HepG2 (cell line): ENCODE measurements around the gene STRN4. TPM values are rescaled to one million over a fixed set of nuclear protein-coding genes. Genes with fewer than 3 reads are reported as not detected.

ENCODE experiments used
- ATAC-seq: fragments of 200-7000 bp; cut with Tn5 transposase; 3 replicates; pipeline ENCODE4 v1.9.1; 2020; ENCODE audit warnings: mild to moderate bottlenecking, moderate library complexity
- BruUV-seq: library from RNA; stranded (reverse); fragments of 400-500 nt; replicated peaks from 2 replicates; lab custom pipeline; 2021; lab: Mats Ljungman, UMichigan
- CTCF ChIA-PET: fragments of 300-600 bp; formaldehyde crosslinking; extraction: SDS; loops from one replicate; lab custom pipeline; 2021; ENCODE audit warnings: low total read pairs, inconsistent platforms, low intra/inter-chr PET ratio; lab: Yijun Ruan, JAX
- POLR2A ChIA-PET: fragments of 350-600 bp; sonication (Branson Sonifier 250); formaldehyde crosslinking; loops from one replicate; lab custom pipeline; 2020; ENCODE audit warnings: antibody characterized with exemption, inconsistent platforms; lab: Yijun Ruan, JAX
- DNase-seq: peaks from one replicate; pipeline ENCODE4 v3.0.0-alpha.2; 2015; ENCODE audit warnings: low spot score
- FAIRE-seq: peaks from 3 replicates; lab custom pipeline; 2011; peaks lifted over from hg19 to GRCh38; lab: Jason Lieb, UNC
- H2AFZ ChIP-seq: one replicate; pipeline ENCODE4 v1.6.1; 2011; ENCODE audit warnings: low read length, inconsistent platforms
- H3K27ac ChIP-seq: fragments of 300-600 bp; 3 replicates; pipeline ENCODE4 v1.8.0; 2011; ENCODE audit warnings: mixed run types, mild to moderate bottlenecking, mixed read lengths, low read length, inconsistent platforms; ENCODE audit not compliant: insufficient read depth; ENCODE audit errors: extremely low read length
- H3K27me3 ChIP-seq, 2 experiments: fragments of 200-600 bp in 1 of 2; 2 replicates in 1 of 2; 3 replicates in 1 of 2; pipeline versions ENCODE4 v1.6.0 to v1.8.0; 2011; ENCODE audit warnings: low read length in 2 of 2, mild to moderate bottlenecking in 2 of 2, moderate library complexity in 2 of 2, inconsistent platforms in 1 of 2; ENCODE audit not compliant: insufficient read depth in 2 of 2, control insufficient read depth in 1 of 2
- H3K36me3 ChIP-seq, 2 experiments: fragments of 200-600 bp in 1 of 2; replicated peaks in 1 of 2; 2 replicates in 1 of 2; 3 replicates in 1 of 2; pipeline versions ENCODE4 v1.5.1 to v1.8.0; 2011; ENCODE audit warnings: low read length in 2 of 2, inconsistent platforms in 1 of 2; ENCODE audit not compliant: insufficient read depth in 2 of 2, control insufficient read depth in 1 of 2
- H3K4me1 ChIP-seq: 2 replicates; pipeline ENCODE4 v1.5.1; 2012; ENCODE audit warnings: low read length, inconsistent platforms; ENCODE audit not compliant: insufficient read depth
- H3K4me2 ChIP-seq: 2 replicates; pipeline ENCODE4 v1.6.0; 2011; ENCODE audit warnings: low read depth, low read length, inconsistent platforms
- H3K4me3 ChIP-seq, 3 experiments: fragments of 200-600 bp in 1 of 3; sonication (generic), shearing (Covaris generic) in 1 of 3; replicated peaks in 1 of 3; 2 replicates each; pipeline ENCODE4 v1.5.1; 2011 to 2016; ENCODE audit warnings: low read length in 3 of 3, inconsistent platforms in 2 of 3, low read depth in 2 of 3, mild to moderate bottlenecking in 2 of 3, control low read depth in 1 of 3, mixed read lengths in 1 of 3; ENCODE audit not compliant: insufficient read depth in 1 of 3
- H3K79me2 ChIP-seq: one replicate; pipeline ENCODE4 v1.6.1; 2011; ENCODE audit warnings: low read length, inconsistent platforms; ENCODE audit not compliant: insufficient read depth
- H3K9ac ChIP-seq: 2 replicates; pipeline ENCODE4 v1.6.0; 2011; ENCODE audit warnings: mild to moderate bottlenecking, low read depth, low read length, inconsistent platforms; ENCODE audit not compliant: insufficient read depth
- H3K9me3 ChIP-seq: 2 replicates; pipeline ENCODE4 v1.5.1; 2012; ENCODE audit warnings: mild to moderate bottlenecking, low read length
- H4K20me1 ChIP-seq: 2 replicates; pipeline ENCODE4 v1.6.0; 2011; ENCODE audit warnings: inconsistent platforms, mild to moderate bottlenecking, low read length, moderate library complexity; ENCODE audit not compliant: insufficient read depth
- ATF7 ChIP-seq, 2 experiments: fragments of 450-650 bp in 1 of 2; sonication (generic) in 1 of 2; formaldehyde crosslinking in 1 of 2; IDR thresholded peaks; 2 replicates each; pipeline versions ENCODE4 v1.4.0 to v1.6.1; 2016 to 2020; ENCODE audit warnings: antibody characterized with exemption in 1 of 2, mild to moderate bottlenecking in 1 of 2, missing genetic modification reagents in 1 of 2
- CCDC6 ChIP-seq: sonication (generic); formaldehyde crosslinking; IDR thresholded peaks from 2 replicates; pipeline ENCODE4 v1.8.1; 2022; ENCODE audit warnings: mild to moderate bottlenecking, missing genetic modification reagents, moderate library complexity
- ELF4 ChIP-seq: sonication (generic); formaldehyde crosslinking; IDR thresholded peaks from 2 replicates; pipeline ENCODE4 v1.5.0; 2020; ENCODE audit warnings: missing genetic modification reagents, mild to moderate bottlenecking, moderate library complexity, borderline replicate concordance
- FOXJ3 ChIP-seq: sonication (generic); formaldehyde crosslinking; IDR thresholded peaks from 2 replicates; pipeline ENCODE4 v1.4.0; 2020; ENCODE audit warnings: missing genetic modification reagents, mild to moderate bottlenecking, borderline replicate concordance
- MBD4 ChIP-seq: IDR thresholded peaks from 2 replicates; pipeline ENCODE4 v1.6.1; 2012; ENCODE audit warnings: low read length, inconsistent platforms, borderline replicate concordance
- MIXL1 ChIP-seq: IDR thresholded peaks from 2 replicates; pipeline ENCODE4 v1.6.1; 2016
- NR2F6 ChIP-seq, 2 experiments: IDR thresholded peaks; 2 replicates each; pipeline ENCODE4 v1.6.1; 2016; ENCODE audit warnings: antibody characterized with exemption in 1 of 2, mild to moderate bottlenecking in 1 of 2
- PPARG ChIP-seq: conservative IDR thresholded peaks from 2 replicates; pipeline ENCODE4 v1.6.1; 2016; ENCODE audit warnings: missing biosample characterization, missing genetic modification reagents
- SAP130 ChIP-seq: IDR thresholded peaks from 2 replicates; pipeline ENCODE4 v1.6.1; 2016; ENCODE audit warnings: low read depth
- SMAD3 ChIP-seq: sonication (generic); formaldehyde crosslinking; IDR thresholded peaks from 2 replicates; pipeline ENCODE4 v1.4.0; 2020; ENCODE audit warnings: missing genetic modification reagents
- TAF15 ChIP-seq: fragments of 200-400 bp; formaldehyde crosslinking; IDR thresholded peaks from one replicate; pipeline ENCODE4 v1.6.1; 2018; ENCODE audit warnings: mild to moderate bottlenecking, low read depth, low read length; ENCODE audit not compliant: poor library complexity, severe bottlenecking
- TBP ChIP-seq: sonication (generic); formaldehyde crosslinking; IDR thresholded peaks from 2 replicates; pipeline ENCODE4 v1.5.0; 2020; ENCODE audit warnings: missing genetic modification reagents
- TCF7L2 ChIP-seq: IDR thresholded peaks from 2 replicates; pipeline ENCODE4 v1.6.1; 2011; ENCODE audit warnings: mild to moderate bottlenecking, low read depth, low read length, moderate library complexity
- ZFP37 ChIP-seq: sonication (generic); formaldehyde crosslinking; IDR thresholded peaks from 2 replicates; pipeline ENCODE4 v1.4.0; 2020; ENCODE audit warnings: missing genetic modification reagents, borderline replicate concordance
- ZFP90 ChIP-seq: sonication (generic); formaldehyde crosslinking; IDR thresholded peaks from 2 replicates; pipeline ENCODE4 v1.8.0; 2022; ENCODE audit warnings: missing genetic modification reagents, mild to moderate bottlenecking, inconsistent platforms, borderline replicate concordance
- ZNF547 ChIP-seq: sonication (generic); formaldehyde crosslinking; IDR thresholded peaks from 2 replicates; pipeline ENCODE4 v1.5.1; 2020; ENCODE audit warnings: mild to moderate bottlenecking, missing genetic modification reagents
- ZNF75D ChIP-seq: sonication (generic); formaldehyde crosslinking; IDR thresholded peaks from 2 replicates; pipeline ENCODE4 v1.8.1; 2023; ENCODE audit warnings: missing genetic modification reagents, mild to moderate bottlenecking, borderline replicate concordance
- WGBS: methylation state at CpG from one replicate; pipeline ENCODE4 v1.1.6; 2017; ENCODE audit warnings: low lambda C conversion rate; 5-methylcytosine and 5-hydroxymethylcytosine counted together
- in situ Hi-C: cut with HindIII; loops from 2 replicates; pipeline ENCODE4 v1.10.0; 2017; ENCODE audit warnings: low pct_unique_long_range_greater_than_20kb; ENCODE audit not compliant: extremely low pct_ligation_motif_present
- intact Hi-C: fragments of 100-400 bp; cut with micrococcal nuclease; formaldehyde crosslinking; loops from one replicate; pipeline ENCODE4 v1.10.0; 2022; ENCODE audit not compliant: unreplicated experiment
- polyA plus RNA-seq, 8 experiments: library from polyadenylated mRNA; depleted of rRNA in 3 of 8; stranded (reverse) in 7 of 8; unstranded in 1 of 8; fragments of >200 nt; fragmentation: Illumina TruSeq in 4 of 8; extraction: Trizol in 4 of 8; gene quantifications; 2 replicates each; pipeline versions ENCODE4 v1.2.1 to v1.2.3, GENCODE V29; 2011 to 2016; ENCODE audit warnings: low read depth in 4 of 8, missing spikeins in 1 of 8, mixed read lengths in 1 of 8; ENCODE audit not compliant: insufficient read depth in 1 of 8
- total RNA-seq, 5 experiments: library from RNA; depleted of rRNA; stranded (reverse); fragments of >200 nt; fragmentation: Illumina TruSeq; extraction: Trizol; gene quantifications; 2 replicates each; pipeline ENCODE4 v1.2.3, GENCODE V29; 2016; ENCODE audit warnings: low read depth in 1 of 5
- TF ChIP-seq, protein P1 (sequence below): sonication (generic); formaldehyde crosslinking; conservative IDR thresholded peaks from 2 replicates; pipeline ENCODE4 v1.4.0; 2020; ENCODE audit warnings: missing genetic modification reagents
- TF ChIP-seq, protein P2 (sequence below): sonication (generic); formaldehyde crosslinking; IDR thresholded peaks from 2 replicates; pipeline ENCODE4 v1.4.0; 2020; ENCODE audit warnings: missing genetic modification reagents
- TF ChIP-seq, protein P3 (sequence below): sonication (generic); formaldehyde crosslinking; IDR thresholded peaks from 2 replicates; pipeline ENCODE4 v1.5.1; 2020; ENCODE audit warnings: mild to moderate bottlenecking, missing genetic modification reagents

Gene STRN4
- total and polyA plus RNA-seq, 2 of the 13 experiments (the other 11 are each of a cell fraction or from before 2014, with no cell fraction given): 43.1 to 57.3 TPM

DNA sequence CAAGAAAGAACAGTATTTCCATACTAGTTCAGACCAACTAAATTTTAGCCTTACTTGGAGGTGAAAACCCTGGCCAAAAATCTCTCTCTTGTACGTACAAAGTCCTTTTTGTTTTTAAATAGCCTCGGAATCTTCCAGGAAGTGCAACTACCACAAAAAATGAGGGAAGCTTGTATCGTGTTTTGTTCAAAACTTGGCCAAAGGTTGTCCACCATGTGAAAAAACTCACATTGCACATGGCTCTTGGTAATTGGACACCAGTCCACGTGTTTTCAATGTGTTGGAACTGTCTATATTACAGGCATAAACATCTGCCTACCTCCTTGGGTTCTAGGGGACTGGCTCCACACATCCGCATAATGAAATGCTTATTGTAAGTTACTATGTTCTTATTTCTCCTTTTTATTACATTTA lies 15.2 kb upstream of the STRN4 start:
- no peaks in the 10 kb centered on the region for H3K79me2 ChIP-seq
- no peak overlapping the region for H3K4me3 ChIP-seq
- CTCF ChIA-PET: no interaction called here
- H3K36me3 ChIP-seq: 0 out of 5 replicates have a peak, but pooled peaks cover 0 to 4% of the 10 kb centered on the region in 2 experiments
- H3K27ac ChIP-seq: no peak overlapping the region
- POLR2A ChIA-PET: no interaction called here
- in situ Hi-C loops: no loop called here
- intact Hi-C loops: no loop called here
- H2AFZ ChIP-seq: no peak overlapping the region
- BruUV-seq: no TSS peak
- 42% methylated on average over 5 of the region's 5 CpGs for WGBS
- no peak for ATAC-seq
- H3K4me1 ChIP-seq: peaks cover 56% of the 10 kb centered on the region
- no peaks in the 10 kb centered on the region for H4K20me1 ChIP-seq
- FAIRE-seq: no peak
- 0 out of 2 replicates have a peak overlapping the region, but pooled peaks have one; percentile 3 for H3K4me2 ChIP-seq
- H3K27me3 ChIP-seq: no peaks in the 10 kb centered on the region
- H3K9ac ChIP-seq: no peak overlapping the region
- DNase-seq: peak; percentile 55
- H3K9me3 ChIP-seq: no peaks in the 10 kb centered on the region
- TF ChIP-seq TCF7L2 (no peak), ATF7 (IDR thresholded peaks at IDR 0.05) (no peak), ATF7 (CRISPR knock-in tag; IDR thresholded peaks at IDR 0.05) (no peak), MIXL1 (CRISPR knock-in tag) (peak; percentile 83; the same call in 1 of the 2 replicates), ZFP37 (peak; percentile 92; the same call in 1 of the 2 replicates), ZFP90 (CRISPR knock-in tag) (no peak), ELF4 (CRISPR knock-in tag) (no peak), NR2F6 (IDR thresholded peaks at IDR 0.05) (no peak), NR2F6 (CRISPR knock-in tag; IDR thresholded peaks at IDR 0.05) (no peak), TAF15 (no peak), SMAD3 (CRISPR knock-in tag) (0 out of 2 replicates have a peak, but pooled peaks have one; percentile 49), FOXJ3 (CRISPR knock-in tag) (no peak), TBP (CRISPR knock-in tag) (no peak), CCDC6 (CRISPR knock-in tag) (0 out of 2 replicates have a peak, but pooled peaks have one; percentile 32), PPARG (CRISPR knock-in tag) (peak; percentile 94), SAP130 (CRISPR knock-in tag) (peak; percentile 63), MBD4 (no peak), ZNF547 (CRISPR knock-in tag) (peak; percentile 67; the same call in 1 of the 2 replicates), ZNF75D (CRISPR knock-in tag) (no peak)
- TF ChIP-seq, protein P1, sequence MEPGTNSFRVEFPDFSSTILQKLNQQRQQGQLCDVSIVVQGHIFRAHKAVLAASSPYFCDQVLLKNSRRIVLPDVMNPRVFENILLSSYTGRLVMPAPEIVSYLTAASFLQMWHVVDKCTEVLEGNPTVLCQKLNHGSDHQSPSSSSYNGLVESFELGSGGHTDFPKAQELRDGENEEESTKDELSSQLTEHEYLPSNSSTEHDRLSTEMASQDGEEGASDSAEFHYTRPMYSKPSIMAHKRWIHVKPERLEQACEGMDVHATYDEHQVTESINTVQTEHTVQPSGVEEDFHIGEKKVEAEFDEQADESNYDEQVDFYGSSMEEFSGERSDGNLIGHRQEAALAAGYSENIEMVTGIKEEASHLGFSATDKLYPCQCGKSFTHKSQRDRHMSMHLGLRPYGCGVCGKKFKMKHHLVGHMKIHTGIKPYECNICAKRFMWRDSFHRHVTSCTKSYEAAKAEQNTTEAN (CRISPR knock-in tag): peak; percentile 91
- TF ChIP-seq, protein P2, sequence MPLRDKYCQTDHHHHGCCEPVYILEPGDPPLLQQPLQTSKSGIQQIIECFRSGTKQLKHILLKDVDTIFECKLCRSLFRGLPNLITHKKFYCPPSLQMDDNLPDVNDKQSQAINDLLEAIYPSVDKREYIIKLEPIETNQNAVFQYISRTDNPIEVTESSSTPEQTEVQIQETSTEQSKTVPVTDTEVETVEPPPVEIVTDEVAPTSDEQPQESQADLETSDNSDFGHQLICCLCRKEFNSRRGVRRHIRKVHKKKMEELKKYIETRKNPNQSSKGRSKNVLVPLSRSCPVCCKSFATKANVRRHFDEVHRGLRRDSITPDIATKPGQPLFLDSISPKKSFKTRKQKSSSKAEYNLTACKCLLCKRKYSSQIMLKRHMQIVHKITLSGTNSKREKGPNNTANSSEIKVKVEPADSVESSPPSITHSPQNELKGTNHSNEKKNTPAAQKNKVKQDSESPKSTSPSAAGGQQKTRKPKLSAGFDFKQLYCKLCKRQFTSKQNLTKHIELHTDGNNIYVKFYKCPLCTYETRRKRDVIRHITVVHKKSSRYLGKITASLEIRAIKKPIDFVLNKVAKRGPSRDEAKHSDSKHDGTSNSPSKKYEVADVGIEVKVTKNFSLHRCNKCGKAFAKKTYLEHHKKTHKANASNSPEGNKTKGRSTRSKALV (CRISPR knock-in tag): peak; percentile 85
- TF ChIP-seq, protein P3, sequence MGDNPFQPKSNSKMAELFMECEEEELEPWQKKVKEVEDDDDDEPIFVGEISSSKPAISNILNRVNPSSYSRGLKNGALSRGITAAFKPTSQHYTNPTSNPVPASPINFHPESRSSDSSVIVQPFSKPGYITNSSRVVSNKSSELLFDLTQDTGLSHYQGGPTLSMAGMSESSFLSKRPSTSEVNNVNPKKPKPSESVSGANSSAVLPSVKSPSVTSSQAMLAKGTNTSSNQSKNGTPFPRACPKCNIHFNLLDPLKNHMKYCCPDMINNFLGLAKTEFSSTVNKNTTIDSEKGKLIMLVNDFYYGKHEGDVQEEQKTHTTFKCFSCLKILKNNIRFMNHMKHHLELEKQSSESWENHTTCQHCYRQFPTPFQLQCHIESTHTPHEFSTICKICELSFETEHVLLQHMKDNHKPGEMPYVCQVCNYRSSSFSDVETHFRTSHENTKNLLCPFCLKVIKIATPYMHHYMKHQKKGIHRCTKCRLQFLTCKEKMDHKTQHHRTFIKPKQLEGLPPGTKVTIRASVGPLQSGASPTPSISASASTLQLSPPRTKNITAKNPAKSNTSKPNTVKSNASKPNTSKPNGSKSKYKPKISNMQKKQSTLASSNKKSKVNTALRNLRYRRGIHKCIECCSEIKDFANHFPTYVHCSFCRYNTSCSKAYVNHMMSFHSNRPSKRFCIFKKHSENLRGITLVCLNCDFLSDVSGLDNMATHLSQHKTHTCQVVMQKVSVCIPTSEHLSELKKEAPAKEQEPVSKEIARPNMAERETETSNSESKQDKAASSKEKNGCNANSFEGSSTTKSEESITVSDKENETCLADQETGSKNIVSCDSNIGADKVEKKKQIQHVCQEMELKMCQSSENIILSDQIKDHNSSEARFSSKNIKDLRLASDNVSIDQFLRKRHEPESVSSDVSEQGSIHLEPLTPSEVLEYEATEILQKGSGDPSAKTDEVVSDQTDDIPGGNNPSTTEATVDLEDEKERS (CRISPR knock-in tag): no peak
